Measurements from ENCODE around the gene THSD7B. TPM values are rescaled to one million over a fixed set of nuclear protein-coding genes. Genes with fewer than 3 reads are reported as not detected.
A peak's percentile ranks its signal among the peaks of the same experiment; 100 is the strongest.

THSD7B gene
- total and polyA plus RNA-seq, 2 donors: 0.50 to 4.2 TPM

DNA sequence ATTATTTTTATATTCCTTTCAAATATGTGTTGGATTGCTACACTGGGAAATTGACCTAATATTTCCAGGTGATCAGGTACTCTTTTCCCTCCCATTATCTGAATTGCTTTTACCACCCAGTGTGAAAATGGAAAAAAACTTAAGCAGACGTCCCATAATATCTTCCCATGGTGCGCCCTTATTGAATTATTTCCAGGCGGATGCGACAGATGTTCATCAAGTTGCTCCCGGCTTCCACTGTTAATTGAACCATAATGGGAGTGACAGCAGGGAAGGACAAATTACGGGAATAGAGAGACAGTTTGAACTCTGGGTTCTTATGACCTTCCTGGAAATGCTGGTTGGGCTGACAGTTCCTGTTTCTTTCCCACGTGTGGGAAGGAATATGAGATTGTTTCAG is 93.3 kb downstream of the THSD7B start:
- no peaks in the 10 kb centered on the region for H3K9me3 ChIP-seq (ENCODE audit: control insufficient read depth in 2 of 2, insufficient read depth in 1 of 2, low read length in 1 of 2)
- H3K27me3 ChIP-seq (ENCODE audit: control insufficient read depth in 2 of 2, insufficient read depth in 1 of 2, low read length in 1 of 2): no peaks in the 10 kb centered on the region
- H3K36me3 ChIP-seq (ENCODE audit: control insufficient read depth in 2 of 2, insufficient read depth in 2 of 2, low read length in 1 of 2): no peaks in the 10 kb centered on the region
- 73% methylated on average over 7 of the region's 7 CpGs for WGBS
- no peak overlapping the region for H3K4me3 ChIP-seq (ENCODE audit: low read length in 2 of 2)
- H3K4me1 ChIP-seq (ENCODE audit: control insufficient read depth in 2 of 2, insufficient read depth in 2 of 2, low read length in 2 of 2): no peaks in the 10 kb centered on the region
- no peak overlapping the region for H3K27ac ChIP-seq (ENCODE audit: low read depth in 1 of 2, low read length in 1 of 2)
- DNase-seq (ENCODE audit: low read depth in 6 of 9, low spot score in 9 of 9): no peak

DNA sequence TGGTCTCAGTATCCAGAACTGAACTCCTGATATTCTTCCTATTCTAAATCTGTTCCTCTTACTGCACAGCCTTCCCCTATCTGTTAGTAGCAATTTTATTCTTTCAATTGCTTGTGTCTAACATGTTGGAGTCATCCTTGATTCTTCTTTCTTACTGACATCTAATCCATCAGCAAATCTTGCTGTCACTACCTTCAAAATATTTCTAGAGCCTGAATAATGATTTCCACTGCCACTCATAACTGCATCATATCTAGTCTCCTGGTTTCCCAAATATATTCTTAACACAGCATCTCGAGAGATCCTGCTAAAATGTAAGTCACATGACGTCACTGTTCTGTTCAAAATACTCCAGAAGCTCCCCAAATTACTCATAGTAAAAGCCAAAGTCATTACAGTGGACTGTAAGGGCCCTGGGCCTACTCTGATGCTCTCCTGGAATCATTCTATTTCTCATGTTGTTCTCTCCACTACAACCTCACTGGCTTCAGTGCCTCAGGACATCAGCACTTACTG is 95.2 kb downstream of the THSD7B start:
- H3K9me3 ChIP-seq (ENCODE audit: control insufficient read depth in 2 of 2, insufficient read depth in 1 of 2, low read length in 1 of 2): no peaks in the 10 kb centered on the region
- H3K27me3 ChIP-seq (ENCODE audit: control insufficient read depth in 2 of 2, insufficient read depth in 1 of 2, low read length in 1 of 2): no peaks in the 10 kb centered on the region
- H3K4me3 ChIP-seq (ENCODE audit: low read length in 2 of 2): no peak overlapping the region
- DNase-seq (ENCODE audit: low read depth in 6 of 9, low spot score in 9 of 9): no peak
- H3K27ac ChIP-seq (ENCODE audit: low read depth in 1 of 2, low read length in 1 of 2): no peak overlapping the region
- H3K4me1 ChIP-seq (ENCODE audit: control insufficient read depth in 2 of 2, insufficient read depth in 2 of 2, low read length in 2 of 2): no peaks in the 10 kb centered on the region
- WGBS: 87% methylated on average over 2 of the region's 2 CpGs
- H3K36me3 ChIP-seq (ENCODE audit: control insufficient read depth in 2 of 2, insufficient read depth in 2 of 2, low read length in 1 of 2): no peaks in the 10 kb centered on the region

- H3K27ac ChIP-seq (ENCODE audit: low read depth in 1 of 2, low read length in 1 of 2): no peak overlapping the region
- H3K9me3 ChIP-seq (ENCODE audit: control insufficient read depth in 2 of 2, insufficient read depth in 1 of 2, low read length in 1 of 2): no peaks in the 10 kb centered on the region
- no peak for DNase-seq (ENCODE audit: low read depth in 6 of 9, low spot score in 9 of 9)
- no peaks in the 10 kb centered on the region for H3K4me1 ChIP-seq (ENCODE audit: control insufficient read depth in 2 of 2, insufficient read depth in 2 of 2, low read length in 2 of 2)
- H3K27me3 ChIP-seq (ENCODE audit: control insufficient read depth in 2 of 2, insufficient read depth in 1 of 2, low read length in 1 of 2): no peaks in the 10 kb centered on the region
- no peak overlapping the region for H3K4me3 ChIP-seq (ENCODE audit: low read length in 2 of 2)
- WGBS: 75% methylated on average over 6 of the region's 6 CpGs
- H3K36me3 ChIP-seq (ENCODE audit: control insufficient read depth in 2 of 2, insufficient read depth in 2 of 2, low read length in 1 of 2): no peaks in the 10 kb centered on the region
Observed at GRCh38 chr2:136863468-136863867, 98.1 kb downstream of the THSD7B start.

- H3K27ac ChIP-seq (ENCODE audit: low read depth in 1 of 2, low read length in 1 of 2): no peak overlapping the region
- no peaks in the 10 kb centered on the region for H3K36me3 ChIP-seq (ENCODE audit: control insufficient read depth in 2 of 2, insufficient read depth in 2 of 2, low read length in 1 of 2)
- H3K27me3 ChIP-seq (ENCODE audit: control insufficient read depth in 2 of 2, insufficient read depth in 1 of 2, low read length in 1 of 2): no peaks in the 10 kb centered on the region
- H3K9me3 ChIP-seq (ENCODE audit: control insufficient read depth in 2 of 2, insufficient read depth in 1 of 2, low read length in 1 of 2): no peaks in the 10 kb centered on the region
- no peak for DNase-seq (ENCODE audit: low read depth in 6 of 9, low spot score in 9 of 9)
- no peak overlapping the region for H3K4me3 ChIP-seq (ENCODE audit: low read length in 2 of 2)
- no peaks in the 10 kb centered on the region for H3K4me1 ChIP-seq (ENCODE audit: control insufficient read depth in 2 of 2, insufficient read depth in 2 of 2, low read length in 2 of 2)
- 25% methylated on average over 4 of the region's 4 CpGs for WGBS
Observed at GRCh38 chr2:136863874-136864273, 98.5 kb downstream of the THSD7B start.

- Histone ChIP-seq H3K4me1 (ENCODE audit: control insufficient read depth in 2 of 2, insufficient read depth in 2 of 2, low read length in 2 of 2) (no peaks in the 10 kb centered on the region), H3K27ac (ENCODE audit: low read depth in 1 of 2, low read length in 1 of 2) (no peak overlapping the region), H3K4me3 (ENCODE audit: low read length in 2 of 2) (no peak overlapping the region), H3K27me3 (ENCODE audit: control insufficient read depth in 2 of 2, insufficient read depth in 1 of 2, low read length in 1 of 2) (no peaks in the 10 kb centered on the region), H3K36me3 (ENCODE audit: control insufficient read depth in 2 of 2, insufficient read depth in 2 of 2, low read length in 1 of 2) (no peaks in the 10 kb centered on the region), H3K9me3 (ENCODE audit: control insufficient read depth in 2 of 2, insufficient read depth in 1 of 2, low read length in 1 of 2) (no peaks in the 10 kb centered on the region)
- no peak for DNase-seq (ENCODE audit: low read depth in 6 of 9, low spot score in 9 of 9)
- WGBS: 100% methylated on average over 1 of the region's 1 CpG
Observed at GRCh38 chr2:136871424-136871823, 106.1 kb downstream of the THSD7B start.

GRCh38 chr2:136874258-136874657 is 108.9 kb downstream of the THSD7B start:
- Histone ChIP-seq H3K27me3 (ENCODE audit: control insufficient read depth in 2 of 2, insufficient read depth in 1 of 2, low read length in 1 of 2) (no peaks in the 10 kb centered on the region), H3K27ac (ENCODE audit: low read depth in 1 of 2, low read length in 1 of 2) (no peak overlapping the region), H3K4me1 (ENCODE audit: control insufficient read depth in 2 of 2, insufficient read depth in 2 of 2, low read length in 2 of 2) (no peaks in the 10 kb centered on the region), H3K4me3 (ENCODE audit: low read length in 2 of 2) (no peak overlapping the region), H3K9me3 (ENCODE audit: control insufficient read depth in 2 of 2, insufficient read depth in 1 of 2, low read length in 1 of 2) (no peaks in the 10 kb centered on the region), H3K36me3 (ENCODE audit: control insufficient read depth in 2 of 2, insufficient read depth in 2 of 2, low read length in 1 of 2) (no peaks in the 10 kb centered on the region)
- 72% methylated on average over 6 of the region's 6 CpGs for WGBS
- peak in 2 of 9 donors; percentile 15 to 16 for DNase-seq (ENCODE audit: low read depth in 6 of 9, low spot score in 9 of 9)

GRCh38 chr2:136891100-136891499 is 125.8 kb downstream of the THSD7B start:
- 99% methylated on average over 1 of the region's 1 CpG for WGBS
- no peak for DNase-seq (ENCODE audit: low read depth in 6 of 9, low spot score in 9 of 9)
- H3K4me1 ChIP-seq (ENCODE audit: control insufficient read depth in 2 of 2, insufficient read depth in 2 of 2, low read length in 2 of 2): no peaks in the 10 kb centered on the region
- no peaks in the 10 kb centered on the region for H3K36me3 ChIP-seq (ENCODE audit: control insufficient read depth in 2 of 2, insufficient read depth in 2 of 2, low read length in 1 of 2)
- H3K27ac ChIP-seq (ENCODE audit: low read depth in 1 of 2, low read length in 1 of 2): no peak overlapping the region
- H3K4me3 ChIP-seq (ENCODE audit: low read length in 2 of 2): no peak overlapping the region
- no peaks in the 10 kb centered on the region for H3K9me3 ChIP-seq (ENCODE audit: control insufficient read depth in 2 of 2, insufficient read depth in 1 of 2, low read length in 1 of 2)
- H3K27me3 ChIP-seq (ENCODE audit: control insufficient read depth in 2 of 2, insufficient read depth in 1 of 2, low read length in 1 of 2): no peaks in the 10 kb centered on the region

DNA sequence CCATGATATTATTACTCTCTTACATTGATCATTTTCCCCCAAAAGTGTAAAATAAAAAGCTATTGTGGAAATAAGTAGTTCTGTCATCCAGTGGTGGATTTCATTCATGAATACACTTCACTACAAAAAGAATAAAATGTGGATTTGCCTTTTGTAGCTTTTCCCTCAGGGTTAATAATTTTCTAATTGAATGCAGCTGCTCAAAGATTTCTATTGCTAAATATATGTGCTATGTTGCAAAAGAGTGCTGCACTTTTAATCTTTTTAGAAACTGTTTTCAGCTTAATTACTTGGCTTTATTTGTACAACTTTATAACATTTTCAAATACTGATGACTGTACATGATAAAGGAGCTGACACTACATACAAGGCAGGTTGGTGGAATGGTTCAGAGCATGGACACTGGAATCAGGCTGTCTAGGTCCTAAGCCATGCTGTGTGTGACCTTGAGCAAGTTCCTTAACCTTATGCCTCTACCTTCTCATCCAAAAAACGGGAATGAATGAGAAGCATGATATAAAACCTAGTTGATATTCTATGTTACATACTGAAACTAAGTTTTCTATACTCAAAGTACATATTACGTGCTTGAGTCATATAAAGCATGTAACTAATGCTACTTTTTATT is 128.8 kb downstream of the THSD7B start:
- WGBS: 90% methylated on average over 2 of the region's 2 CpGs
- Histone ChIP-seq H3K4me1 (ENCODE audit: control insufficient read depth in 2 of 2, insufficient read depth in 2 of 2, low read length in 2 of 2) (no peaks in the 10 kb centered on the region), H3K4me3 (ENCODE audit: low read length in 2 of 2) (no peak overlapping the region), H3K27me3 (ENCODE audit: control insufficient read depth in 2 of 2, insufficient read depth in 1 of 2, low read length in 1 of 2) (no peaks in the 10 kb centered on the region), H3K9me3 (ENCODE audit: control insufficient read depth in 2 of 2, insufficient read depth in 1 of 2, low read length in 1 of 2) (no peaks in the 10 kb centered on the region), H3K27ac (ENCODE audit: low read depth in 1 of 2, low read length in 1 of 2) (no peak overlapping the region), H3K36me3 (ENCODE audit: control insufficient read depth in 2 of 2, insufficient read depth in 2 of 2, low read length in 1 of 2) (no peaks in the 10 kb centered on the region)
- DNase-seq (ENCODE audit: low read depth in 6 of 9, low spot score in 9 of 9): no peak

- no peak overlapping the region for H3K4me3 ChIP-seq (ENCODE audit: low read length in 2 of 2)
- no peak for DNase-seq (ENCODE audit: low read depth in 6 of 9, low spot score in 9 of 9)
- H3K36me3 ChIP-seq (ENCODE audit: control insufficient read depth in 2 of 2, insufficient read depth in 2 of 2, low read length in 1 of 2): no peaks in the 10 kb centered on the region
- no peak overlapping the region for H3K27ac ChIP-seq (ENCODE audit: low read depth in 1 of 2, low read length in 1 of 2)
- WGBS: 93% methylated on average over 4 of the region's 4 CpGs
- no peaks in the 10 kb centered on the region for H3K4me1 ChIP-seq (ENCODE audit: control insufficient read depth in 2 of 2, insufficient read depth in 2 of 2, low read length in 2 of 2)
- no peaks in the 10 kb centered on the region for H3K27me3 ChIP-seq (ENCODE audit: control insufficient read depth in 2 of 2, insufficient read depth in 1 of 2, low read length in 1 of 2)
- no peaks in the 10 kb centered on the region for H3K9me3 ChIP-seq (ENCODE audit: control insufficient read depth in 2 of 2, insufficient read depth in 1 of 2, low read length in 1 of 2)
Observed at GRCh38 chr2:136901732-136902131, 136.4 kb downstream of the THSD7B start.

Measured in thymus (tissue), 11 donors.